NB4 (cell line): ENCODE measurements around the gene VAPB.

Experiments
- CTCF ChIP-seq: IDR thresholded peaks from one replicate; pipeline ENCODE4 v1.5.1; 2012; ENCODE audit warnings: low read depth, low read length
- MAX ChIP-seq: IDR thresholded peaks from 2 replicates; pipeline ENCODE4 v1.6.1; 2011; ENCODE audit warnings: low read depth, low read length
- POLR2A ChIP-seq: IDR thresholded peaks from 2 replicates; pipeline ENCODE4 v1.6.1; 2011; ENCODE audit warnings: mild to moderate bottlenecking; ENCODE audit not compliant: insufficient read length; ENCODE audit errors: extremely low read depth

DNA sequence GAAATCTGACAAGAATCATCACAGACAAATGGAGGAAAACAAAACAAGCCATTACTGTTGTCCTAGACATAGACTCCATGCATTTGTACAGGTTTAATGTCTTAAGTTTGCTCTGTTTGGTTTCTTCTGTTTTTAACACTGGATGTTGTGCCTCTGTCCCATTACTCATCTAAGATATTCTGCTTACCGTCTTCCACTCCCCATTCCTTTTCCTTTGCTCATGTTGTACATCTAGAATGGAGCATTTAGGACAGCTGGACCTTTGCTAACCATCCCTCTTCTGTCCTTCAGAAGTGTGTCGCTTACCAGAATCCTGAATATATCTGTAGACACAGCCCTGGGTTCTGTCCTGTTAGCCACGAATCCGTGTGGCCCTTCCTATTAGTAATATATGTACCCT, 44.3 kb upstream of the VAPB start:
- TF ChIP-seq CTCF = no peak
- TF ChIP-seq POLR2A = no peak
- no peak for TF ChIP-seq MAX
